ENCODE results near the gene CYP2A6.
"Not testable (repeated sequence)": the region's sequence is repeated elsewhere in the genome, so short reads cannot be mapped to it uniquely, and the experiment has no call there.

The CYP2A6 gene

DNA sequence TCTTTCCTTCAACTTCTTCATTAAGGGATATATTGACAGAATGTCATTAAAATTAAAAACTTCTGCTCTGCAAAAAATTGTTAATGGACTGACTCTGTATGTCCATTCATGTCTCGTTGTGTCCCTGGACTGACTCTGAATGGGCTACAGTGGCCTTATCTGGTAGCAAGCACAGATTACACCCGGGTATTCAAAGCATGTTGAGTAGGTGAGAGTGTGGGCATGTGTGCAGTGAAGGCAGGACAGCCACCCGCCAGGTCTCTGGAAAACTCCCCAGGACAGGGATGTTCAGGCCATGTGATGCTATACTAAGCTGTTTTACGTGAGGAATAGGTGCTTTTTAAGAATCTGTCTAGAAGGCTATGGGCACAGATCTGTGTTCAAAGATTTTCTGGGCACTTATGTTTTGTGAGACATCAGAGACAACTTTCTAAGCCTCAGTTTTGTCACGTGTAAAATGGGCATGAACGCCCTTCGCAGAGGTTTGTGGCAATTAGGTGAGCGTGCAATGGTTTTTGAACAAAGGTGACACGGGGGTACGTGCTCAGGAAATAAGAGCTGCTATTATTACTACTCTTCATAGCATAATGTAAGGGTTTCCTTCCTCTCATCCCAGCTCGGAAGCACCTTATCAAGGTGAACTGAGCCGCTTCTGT lies 7.1 kb downstream of the CYP2A6 start:
- not testable (repeated sequence) for DNase-seq

DNA sequence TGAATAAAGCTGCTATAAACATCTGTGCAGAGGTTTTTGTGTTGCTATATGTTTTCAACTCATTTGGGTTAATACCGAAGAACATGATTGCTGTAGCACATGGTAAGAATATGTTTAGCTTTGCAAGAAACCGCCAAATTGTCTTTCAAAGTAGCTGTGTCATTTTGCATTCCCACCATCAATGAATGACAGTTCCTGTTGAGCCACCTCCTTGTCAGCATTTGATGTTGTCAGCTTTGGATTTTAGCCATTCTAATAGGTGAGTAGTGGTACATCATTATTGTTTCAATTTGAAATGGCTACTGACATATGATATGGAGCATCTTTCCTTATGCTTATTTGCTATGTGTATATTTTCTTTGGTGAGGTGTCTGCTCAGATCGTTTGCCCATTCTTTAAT lies 8.2 kb downstream of the CYP2A6 start:
- DNase-seq = not testable (repeated sequence)

DNA sequence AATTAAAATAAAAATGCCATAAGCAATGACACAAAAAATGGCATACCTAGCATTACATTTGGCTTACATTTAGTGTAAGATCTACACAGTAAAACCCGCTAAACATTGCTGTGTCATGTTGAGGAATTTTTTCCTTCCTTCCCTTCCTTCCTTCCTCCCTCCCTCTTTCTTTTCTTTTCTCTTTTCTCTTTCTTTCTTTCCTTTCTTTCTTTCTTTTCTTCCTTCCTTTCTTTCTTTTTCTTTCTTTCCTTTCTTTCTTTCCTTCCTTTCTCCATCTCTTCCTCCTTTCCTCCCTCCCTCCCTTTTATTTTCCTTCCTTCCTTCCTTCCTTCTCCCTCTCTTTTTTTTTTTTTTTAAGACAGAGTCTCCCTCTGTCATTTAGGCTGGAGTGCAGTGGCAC lies 11.8 kb downstream of the CYP2A6 start:
- not testable (repeated sequence) for DNase-seq

DNA sequence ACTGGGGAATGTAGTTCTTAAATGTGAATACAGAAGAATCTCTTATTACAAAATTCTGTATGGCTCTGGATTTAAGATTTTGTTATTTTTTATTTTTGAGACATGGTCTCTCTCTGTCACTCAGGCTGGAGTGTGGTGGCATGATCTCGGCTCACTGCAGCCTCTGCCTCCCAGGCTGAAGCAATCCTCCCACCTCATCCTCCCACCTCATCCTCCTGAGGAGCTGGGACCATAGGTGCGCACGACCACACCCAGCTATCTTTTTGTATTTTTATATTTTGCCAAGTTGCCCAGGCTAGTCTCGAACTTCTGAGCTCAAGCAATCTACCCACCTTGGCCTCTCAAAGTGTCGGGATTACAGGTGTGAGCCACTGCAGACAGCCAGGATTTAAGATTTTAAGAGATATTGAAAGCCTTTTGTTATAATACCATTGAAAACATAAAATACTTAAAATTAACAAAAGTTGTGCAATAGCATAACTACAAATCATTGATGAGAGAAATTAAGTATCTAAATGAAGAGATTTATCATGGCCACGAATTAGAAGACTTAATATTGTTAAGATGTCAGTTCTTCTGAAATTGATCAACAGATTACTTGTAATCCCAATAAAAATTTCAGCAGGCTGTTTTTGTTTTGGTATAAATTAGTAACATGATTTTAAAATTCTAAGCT lies 13.4 kb downstream of the CYP2A6 start:
- DNase-seq = no peak

DNA sequence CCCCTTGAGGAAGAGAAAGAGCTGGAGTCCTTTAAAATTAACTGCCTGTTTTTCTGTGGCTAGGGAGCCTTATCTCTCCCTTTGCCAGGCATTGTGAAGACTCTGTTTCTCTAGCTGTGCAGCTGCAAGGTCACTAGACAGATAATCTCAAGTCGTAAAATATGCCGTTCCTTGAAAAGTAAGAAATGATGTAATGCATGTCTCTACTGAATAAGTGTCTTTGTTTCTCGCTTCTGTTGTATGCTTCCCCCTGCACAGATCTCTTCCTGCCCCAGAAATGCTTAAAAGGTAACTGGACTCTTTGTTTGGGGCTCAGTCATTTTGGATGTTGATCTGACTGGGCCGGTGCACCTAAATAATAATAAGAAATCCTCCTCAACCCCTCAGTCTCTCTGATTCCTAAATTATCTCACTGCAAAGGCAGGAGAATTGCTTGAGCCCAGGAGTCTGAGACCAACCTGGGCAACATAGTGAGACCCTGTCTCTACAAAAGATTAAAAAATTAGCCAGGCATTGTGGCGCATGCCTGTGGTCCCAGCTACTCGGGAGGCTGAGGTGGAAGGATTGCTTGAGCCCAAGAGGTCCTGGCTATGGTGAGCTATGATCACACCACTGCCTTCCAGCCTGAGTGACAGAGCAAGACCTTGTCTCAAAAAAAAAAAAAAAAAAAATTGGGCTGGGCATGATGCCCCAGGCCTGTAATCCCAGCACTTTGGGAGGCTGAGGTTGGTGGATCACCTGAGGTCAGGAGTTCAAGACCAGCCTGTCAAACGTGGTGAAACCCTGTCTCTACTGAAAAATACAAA lies 16.3 kb downstream of the CYP2A6 start:
- not testable (repeated sequence) for DNase-seq

DNA sequence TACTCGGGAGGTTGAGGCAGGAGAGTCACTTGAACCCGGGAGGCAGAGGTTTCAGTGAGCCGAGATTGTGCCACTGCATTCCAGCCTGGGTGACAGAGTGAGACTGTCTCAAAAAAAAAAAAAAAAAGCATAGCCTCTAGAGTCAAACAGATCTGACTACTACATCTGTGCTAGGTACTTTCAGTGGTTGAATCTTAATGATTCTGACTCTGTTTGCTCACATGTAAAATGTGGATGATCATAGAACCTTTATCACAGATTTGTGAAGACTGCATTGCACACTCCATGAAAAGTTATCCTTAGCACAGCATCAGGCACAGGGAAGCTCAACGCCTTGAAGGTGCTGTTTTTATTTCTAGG lies 17.8 kb downstream of the CYP2A6 start:
- not testable (repeated sequence) for DNase-seq

DNA sequence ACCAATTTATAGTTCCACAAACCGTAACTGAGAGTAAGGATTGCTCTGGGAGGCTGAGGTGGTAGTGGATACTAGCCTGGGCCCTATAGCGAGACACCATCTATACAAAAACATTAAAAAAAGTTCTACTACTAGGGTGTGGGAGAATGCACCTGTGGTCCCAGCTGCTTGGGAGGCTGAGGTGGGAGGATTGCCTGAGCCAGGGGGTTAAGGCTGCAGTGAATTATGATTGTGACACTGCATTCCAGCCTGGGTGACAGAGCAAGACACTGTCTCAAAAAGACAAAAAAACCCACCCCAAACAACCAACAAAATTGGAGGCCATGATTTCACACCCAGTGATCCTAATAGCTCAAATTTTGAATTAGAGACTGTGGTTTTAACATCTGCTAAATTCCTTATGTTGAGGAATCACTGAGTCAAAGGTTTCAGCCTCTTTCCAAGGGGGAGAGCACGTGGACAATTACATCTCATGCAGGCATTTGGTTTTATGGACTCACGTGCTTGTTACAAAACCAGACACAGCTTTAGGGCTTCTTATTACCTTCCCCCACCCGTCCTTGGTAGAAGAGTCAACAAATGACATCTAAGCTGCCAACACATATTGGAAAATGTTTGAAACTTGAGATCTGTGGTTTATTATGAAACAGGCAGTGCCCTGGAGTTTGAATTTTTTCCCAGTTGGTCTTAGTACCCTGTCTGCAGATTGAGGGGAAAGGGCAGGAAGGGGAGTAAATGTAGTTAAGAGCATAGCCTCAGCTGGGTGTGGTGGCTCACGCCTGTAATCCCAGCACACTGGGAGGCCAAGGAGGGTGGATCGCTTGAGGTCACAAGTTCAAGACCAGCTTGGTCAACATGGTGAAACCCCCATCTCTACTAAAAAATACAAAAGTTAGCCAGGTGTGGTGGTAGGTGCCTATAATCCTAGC lies 18.5 kb downstream of the CYP2A6 start:
- DNase-seq = peak in 1 of 2 experiments; percentile 7

DNA sequence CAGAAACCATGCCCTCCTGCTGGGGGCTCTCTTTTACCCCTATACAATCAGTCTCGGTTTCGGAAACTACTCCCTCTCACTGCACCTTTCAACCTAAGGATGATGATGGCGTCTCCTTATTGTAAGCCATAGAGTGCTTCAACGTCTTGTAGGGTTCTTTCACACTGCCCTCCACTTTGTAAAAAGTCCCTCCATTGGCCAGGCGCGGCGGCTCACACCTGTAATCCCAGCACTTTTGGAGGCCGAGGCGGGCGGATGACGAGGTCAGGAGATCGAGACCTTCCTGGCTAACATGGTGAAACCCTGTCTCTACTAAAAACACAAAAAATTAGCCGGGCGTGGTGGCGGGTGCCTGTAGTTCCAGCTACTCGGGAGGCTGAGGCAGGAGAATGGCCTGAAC lies 19.5 kb downstream of the CYP2A6 start:
- not testable (repeated sequence) for DNase-seq

DNA sequence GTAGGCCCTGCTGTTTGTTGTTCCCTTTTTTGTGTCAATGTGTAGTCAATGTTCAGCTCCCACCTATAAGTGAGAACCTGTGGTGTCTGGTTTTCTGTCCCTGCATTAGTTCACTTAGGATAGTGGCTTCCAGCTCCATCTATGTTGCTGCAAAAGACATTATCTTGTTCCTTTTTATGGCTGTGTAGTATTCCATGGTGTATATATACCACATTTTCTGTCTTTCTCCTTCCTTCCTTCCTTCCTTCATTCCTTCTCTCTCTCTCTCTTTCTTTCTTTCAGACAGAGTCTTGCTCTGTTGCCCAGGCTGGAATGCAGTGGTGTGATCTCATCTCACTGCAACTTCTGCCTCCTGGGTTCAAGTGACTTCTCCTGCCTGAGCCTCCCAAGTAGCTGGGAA lies 21.0 kb downstream of the CYP2A6 start:
- DNase-seq = no peak

DNA sequence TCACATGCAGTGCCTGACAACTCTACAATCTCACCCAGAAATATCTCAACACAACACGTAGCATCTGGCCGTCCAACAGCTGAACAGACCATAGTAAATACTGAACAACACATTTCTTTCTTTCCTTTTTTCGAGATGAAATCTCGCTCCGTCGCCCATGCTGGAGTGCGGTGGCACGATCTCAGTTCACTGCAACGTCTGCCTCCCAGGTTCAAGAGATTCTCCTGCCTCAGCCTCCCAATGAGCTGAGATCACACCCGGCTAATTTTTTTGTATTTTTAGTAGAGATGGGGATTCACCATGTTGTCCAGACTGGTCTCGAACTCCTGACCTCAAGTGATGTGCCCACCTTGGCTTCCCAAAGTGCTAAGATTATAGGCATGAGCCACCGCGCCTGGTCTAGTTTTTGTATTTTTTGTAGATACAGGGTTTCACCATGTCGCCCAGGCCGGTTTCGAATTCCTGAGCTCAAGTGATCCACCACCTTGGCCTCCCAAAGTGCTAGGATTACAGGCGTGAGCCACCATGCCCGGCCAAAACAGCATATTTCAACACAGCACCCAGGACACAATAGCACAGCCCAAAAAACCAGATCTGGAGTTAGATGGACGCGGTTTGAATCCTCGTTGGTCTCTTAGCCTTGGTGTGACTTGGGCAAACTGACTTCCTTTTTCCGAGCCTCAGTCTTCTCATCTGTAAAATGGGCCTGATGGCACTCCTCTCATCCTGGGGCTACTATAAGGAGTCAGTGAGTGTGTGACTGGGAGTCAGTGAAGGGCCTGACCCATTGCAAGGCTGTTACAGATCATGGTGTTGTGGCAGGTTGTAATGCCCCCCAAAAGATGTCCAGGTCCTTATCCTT lies 22.6 kb downstream of the CYP2A6 start:
- DNase-seq = no peak

DNA sequence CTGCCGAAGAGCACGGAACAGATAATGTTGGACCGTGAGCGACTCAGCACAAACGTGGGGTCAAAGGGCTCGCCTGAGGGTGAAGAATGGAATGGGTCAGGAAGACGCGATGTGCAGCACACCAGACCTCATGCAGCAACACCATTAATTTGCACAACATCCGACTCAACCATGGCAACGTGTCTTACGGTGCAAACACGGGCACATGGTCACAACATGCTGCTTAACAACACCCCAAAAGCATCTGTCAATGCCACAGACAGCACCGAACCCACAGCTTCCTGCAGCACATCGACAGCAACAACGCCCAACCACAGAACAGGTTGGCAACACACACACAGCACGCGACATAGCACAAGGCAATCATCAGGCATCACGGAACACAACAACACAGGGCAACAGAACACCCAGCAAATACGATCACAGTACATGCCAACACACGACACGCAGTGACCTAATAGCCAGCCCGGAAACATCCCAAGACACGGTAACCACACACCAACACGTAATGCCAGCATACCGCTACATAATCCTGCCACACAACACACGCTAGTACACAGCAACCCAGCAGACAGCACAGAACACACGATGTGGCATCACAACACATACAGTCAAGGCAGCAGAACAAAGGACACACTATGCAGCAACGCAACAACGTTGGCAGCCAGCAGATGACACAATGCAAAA lies 23.4 kb downstream of the CYP2A6 start:
- DNase-seq = not testable (repeated sequence)

DNA sequence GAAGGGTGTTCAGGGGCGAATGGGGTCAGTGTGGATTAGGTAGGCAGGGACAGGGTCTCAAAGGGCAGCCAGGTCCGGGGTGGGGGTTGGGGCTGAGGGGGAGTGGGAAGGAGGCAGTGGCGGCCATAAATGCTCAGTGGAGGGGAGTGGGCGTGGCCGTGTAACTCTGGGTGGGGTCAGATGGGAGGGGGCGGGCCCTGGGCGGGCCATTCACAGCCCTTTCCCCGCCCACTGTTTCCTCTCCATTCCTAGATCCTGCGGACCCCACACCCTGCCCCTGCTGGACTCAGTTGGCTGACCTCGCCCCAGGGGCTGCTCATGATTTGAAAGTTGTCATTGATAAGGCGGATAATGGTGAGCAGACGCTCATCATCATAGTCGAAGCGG lies 23.9 kb downstream of the CYP2A6 start:
- DNase-seq = not testable (repeated sequence)

DNA sequence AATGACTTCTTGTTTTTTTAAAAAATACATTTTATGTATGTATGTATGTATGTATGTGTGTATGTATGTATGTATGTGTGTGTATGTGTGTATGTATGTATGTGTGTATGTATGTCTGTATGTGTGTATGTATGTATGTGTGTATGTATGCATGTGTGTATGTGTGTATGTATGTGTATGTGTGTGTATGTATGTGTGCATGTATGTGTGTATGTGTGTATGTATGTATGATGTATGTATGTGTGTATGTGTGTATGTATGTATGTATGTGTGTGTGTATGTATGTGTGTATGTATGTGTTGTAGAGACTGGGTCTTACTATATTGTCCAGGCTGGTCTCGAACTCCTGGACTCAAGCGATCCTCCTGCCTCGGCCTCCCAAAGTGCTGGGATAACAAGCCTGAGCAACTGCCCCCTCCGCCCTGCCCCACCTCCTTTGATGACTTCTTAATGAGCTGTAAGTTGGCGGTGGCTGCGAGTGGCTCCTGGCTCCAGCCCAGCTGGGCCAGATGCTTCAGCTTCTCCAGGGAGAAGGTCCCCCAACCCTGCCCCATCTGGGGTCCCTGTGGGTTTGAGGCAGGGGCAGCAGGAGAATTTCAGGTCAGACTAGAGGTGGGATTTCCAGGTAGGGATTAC lies 24.7 kb downstream of the CYP2A6 start:
- DNase-seq = not testable (repeated sequence)

DNA sequence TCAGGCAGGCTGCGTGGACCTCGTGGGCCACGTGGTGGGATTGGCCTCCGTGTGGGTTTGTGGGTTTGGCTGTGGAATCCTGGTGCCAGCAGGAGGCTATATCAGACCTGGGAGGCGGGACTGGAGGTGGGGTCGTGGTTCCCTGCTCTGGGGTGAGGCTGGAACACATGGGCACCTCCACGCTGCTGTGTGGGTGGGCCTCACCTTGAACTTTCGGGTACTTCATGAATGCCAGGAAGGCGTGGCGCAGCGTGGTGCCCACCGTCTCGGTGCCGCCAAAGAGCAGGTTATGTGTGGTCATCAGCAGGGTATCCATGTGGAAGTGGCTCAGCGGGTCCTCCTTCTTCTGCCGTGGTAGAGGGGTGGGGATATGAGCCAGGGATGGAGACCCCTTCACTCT lies 25.3 kb downstream of the CYP2A6 start:
- DNase-seq = not testable (repeated sequence)

DNA sequence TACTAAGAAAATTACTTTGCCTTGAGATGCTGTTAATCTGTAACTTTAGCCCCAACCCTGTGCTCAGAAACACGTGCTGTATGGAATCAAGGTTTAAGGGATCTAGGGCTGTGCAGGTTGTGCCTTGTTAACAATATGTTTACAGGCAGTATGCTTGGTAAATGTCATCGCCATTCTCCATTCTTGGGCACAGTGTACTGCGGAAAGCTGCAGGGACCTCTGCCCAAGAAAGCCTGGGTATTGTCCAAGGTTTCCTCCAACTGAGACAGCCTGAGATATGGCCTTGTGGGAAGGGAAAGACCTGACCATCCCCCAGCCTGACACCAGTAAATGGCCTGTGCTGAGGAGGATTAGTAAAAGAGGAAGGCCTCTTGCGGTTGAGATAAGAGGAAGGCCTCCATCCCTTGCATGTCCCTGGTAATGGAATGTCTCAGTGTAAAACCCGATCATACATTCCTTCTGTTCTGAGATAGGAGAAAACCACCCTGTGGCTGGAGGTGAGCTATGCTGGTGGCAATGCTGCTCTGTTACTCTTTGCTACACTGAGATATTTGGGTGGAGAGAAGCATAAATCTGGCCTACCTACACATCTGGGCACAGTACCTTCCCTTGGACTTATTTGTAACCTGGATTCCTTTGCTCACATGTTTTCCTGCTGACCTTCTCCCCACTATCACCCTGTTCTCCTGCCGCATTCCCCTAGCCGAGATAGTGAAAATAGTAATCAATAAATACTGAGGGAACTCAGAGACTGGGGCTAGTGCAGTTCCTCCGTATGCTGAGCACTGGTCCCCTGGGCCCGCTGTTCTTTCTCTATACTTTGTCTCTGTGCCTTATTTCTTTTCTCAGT lies 27.3 kb downstream of the CYP2A6 start:
- not testable (repeated sequence) for DNase-seq

DNA sequence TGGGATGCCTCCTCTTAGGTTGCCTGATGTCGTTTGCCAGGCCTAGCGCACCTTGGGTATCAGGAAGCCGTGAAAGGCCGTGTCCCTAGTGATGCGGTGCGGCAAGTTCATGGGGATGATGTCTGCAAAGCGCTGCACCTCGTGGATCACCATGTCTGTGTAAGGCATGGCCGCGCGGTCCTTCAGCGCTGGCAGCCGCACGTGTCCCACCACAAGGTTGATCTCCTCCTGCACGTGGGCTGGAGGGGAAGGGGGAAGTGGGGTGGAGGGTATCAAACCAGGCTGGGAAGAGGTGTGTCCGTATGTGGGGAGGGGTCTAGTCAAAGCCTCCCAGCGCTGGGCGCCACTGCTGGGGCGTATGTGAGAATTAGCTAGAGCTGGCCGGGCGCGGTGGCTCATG lies 28.1 kb downstream of the CYP2A6 start:
- DNase-seq = no peak

DNA sequence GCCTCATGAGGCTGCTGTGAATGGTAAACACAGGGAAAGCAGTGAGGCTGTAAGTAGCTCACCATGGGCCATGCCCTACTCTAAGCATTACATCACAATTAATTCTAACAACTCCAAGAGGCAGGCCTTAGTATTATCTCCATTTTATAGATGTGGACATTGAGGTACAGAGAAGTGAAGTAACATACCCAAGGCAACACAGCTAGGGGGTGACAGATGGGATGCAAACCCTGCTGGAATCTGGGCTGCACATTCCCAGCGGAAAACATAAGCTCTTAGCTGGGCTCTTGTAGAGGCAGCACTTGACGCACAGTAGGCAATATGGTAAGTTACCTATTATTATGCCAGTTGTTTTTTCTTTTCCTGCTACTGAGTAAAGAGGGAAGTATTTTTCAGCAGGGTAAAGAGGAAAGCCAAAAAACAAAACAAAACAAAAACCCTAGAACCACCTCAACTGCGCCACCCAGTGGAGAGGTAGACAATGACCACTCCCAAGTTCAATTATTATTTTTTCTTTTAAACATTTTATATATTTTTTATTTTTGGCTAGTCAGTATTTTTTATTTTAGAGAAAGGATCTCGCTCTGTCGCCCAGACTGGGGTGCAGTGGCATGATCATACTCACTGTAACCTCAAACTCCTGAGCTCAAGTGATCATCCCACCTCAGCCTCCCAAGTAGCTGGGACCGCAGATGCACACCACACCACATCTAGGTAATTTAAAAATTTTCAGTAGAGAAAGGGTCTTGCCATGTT lies 30.6 kb downstream of the CYP2A6 start:
- DNase-seq = not testable (repeated sequence)

DNA sequence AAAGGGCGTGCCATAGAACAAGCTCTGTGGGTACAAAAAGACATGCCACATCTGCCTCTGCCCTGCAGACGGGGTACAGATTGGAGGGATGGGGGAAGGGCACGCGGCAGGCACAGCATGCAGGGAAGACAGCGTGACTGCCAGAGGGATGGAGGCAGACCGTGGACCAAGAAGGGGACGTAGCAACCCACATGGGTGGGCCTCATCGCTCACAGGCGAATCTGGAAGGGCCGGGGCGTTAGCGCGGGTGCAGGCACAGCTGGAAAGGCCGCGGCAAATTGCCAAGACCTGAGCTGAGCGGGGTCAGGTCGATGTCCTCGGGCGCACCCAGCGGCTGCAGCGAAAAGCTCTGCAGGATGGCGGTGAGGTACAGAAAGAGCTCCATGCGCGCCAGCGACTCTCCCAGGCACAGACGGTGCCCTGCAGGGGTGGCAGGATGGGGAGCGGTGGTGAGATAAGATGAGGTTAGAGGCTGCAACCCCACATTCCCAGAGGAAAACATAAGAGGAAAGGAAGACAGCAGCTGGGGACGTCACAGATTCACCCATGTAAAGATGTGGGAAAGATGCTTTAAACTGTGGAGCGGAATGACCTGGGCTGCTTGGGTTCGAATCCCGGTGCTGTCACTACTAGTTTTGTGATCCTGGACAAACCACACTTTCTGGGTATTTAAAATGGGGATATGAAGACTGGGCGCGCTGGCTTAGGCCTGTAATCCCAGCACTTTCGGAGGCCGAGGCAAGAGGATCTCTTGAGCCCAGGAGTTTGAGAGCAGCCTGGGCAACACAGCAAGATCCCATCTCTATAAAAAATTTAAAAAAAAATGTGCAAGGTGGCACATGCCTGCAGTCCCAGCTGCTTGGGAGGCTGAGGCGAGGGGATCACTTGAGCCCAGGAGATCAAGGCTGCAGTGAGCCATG lies 31.5 kb downstream of the CYP2A6 start:
- DNase-seq = peak; percentile 20 to 45

All from SHP77 (cell line).